SK-N-MC (cell line): ENCODE measurements around the gene PRSS22.

Experiments
- EZH2 ChIP-seq: fragments of 200-600 bp; sonication (generic); IDR thresholded peaks from one replicate; pipeline ENCODE4 v1.6.1; 2017; ENCODE audit warnings: antibody characterized with exemption
- FOXP2 ChIP-seq: optimal IDR thresholded peaks from 2 replicates; pipeline ENCODE3; 2011; ENCODE audit warnings: mild to moderate bottlenecking, moderate library complexity; ENCODE audit not compliant: insufficient read depth; ENCODE audit errors: extremely low read length, control extremely low read depth
- POLR2AphosphoS5 ChIP-seq: IDR thresholded peaks from 2 replicates; pipeline ENCODE4 v1.6.1; 2012; ENCODE audit warnings: mild to moderate bottlenecking, low read depth, low read length, borderline replicate concordance

- TF ChIP-seq EZH2: no peak
- no peak for TF ChIP-seq POLR2AphosphoS5
- no peak for TF ChIP-seq FOXP2
Measured at GRCh38 chr16:2840914-2841313, 17.1 kb downstream of the PRSS22 start.
